ENCODE measurements around the gene OR6J1. TPM values are rescaled to one million over a fixed set of nuclear protein-coding genes. Genes with fewer than 3 reads are reported as not detected.

The OR6J1 gene
- total and polyA plus RNA-seq, 2 of the 8 experiments (the other 6 are each of a cell fraction or from before 2014, with no cell fraction given), result not detected

DNA sequence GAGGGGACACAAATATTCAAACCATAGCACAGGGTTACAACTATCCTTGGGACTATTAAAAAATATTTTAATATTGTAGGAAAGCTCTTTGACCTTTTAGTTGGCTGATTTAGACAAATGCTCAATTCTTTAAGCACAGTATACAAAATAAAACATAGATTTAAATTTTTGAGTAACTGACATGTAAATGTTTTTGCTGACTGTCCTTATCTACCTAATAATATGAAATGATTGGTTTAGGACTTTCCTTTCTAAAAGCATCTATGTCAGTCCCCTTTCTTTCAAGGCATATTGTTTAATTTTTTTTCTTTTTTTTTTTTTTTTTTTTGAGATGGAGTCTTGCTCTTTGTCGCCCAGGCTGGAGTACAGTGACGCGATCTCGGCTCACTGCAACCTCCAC lies 16.5 kb upstream of the OR6J1 start:
- 100% methylated on average over 3 of the region's 4 CpGs; no CpG with 5 or more reads in 1 of the 2 experiments for WGBS, 2 experiments (ENCODE audit: extremely low coverage in 1 of 2, insufficient coverage in 1 of 2, insufficient read length in 1 of 2, insufficient replicate concordance in 2 of 2, low coverage in 1 of 2, low lambda C conversion rate in 2 of 2, missing lambda C conversion rate in 1 of 2)
- Histone ChIP-seq H3K23ac (ENCODE audit: insufficient read length) (no peak overlapping the region), H2AFZ (ENCODE audit: low read length) (no peak overlapping the region)

More for the DNA sequence above, 16.5 kb upstream of the OR6J1 start:
- H2BK15ac ChIP-seq (ENCODE audit: low read length), result no peak overlapping the region
- H3K4me1 ChIP-seq (replicated peaks in 1 of 4; ENCODE audit: control insufficient read depth in 3 of 4, insufficient read depth in 4 of 4, low read length in 3 of 4), result no peaks in the 10 kb centered on the region
- H3K27ac ChIP-seq (ENCODE audit: low read depth, low read length), result no peak overlapping the region
- CTCF ChIA-PET (ENCODE audit: partially characterized antibody), result interaction anchor here (1.2 to 2.5 kb wide), 10 partner anchors 11 to 239 kb away, joined by 3 to 10 read pairs (median 6); partner anchors contain the start of gene OXA1L
- H3K9ac ChIP-seq (replicated peaks in 1 of 4; ENCODE audit: extremely low read depth in 1 of 4, low read depth in 3 of 4, low read length in 3 of 4), result no peak overlapping the region
- H3K23me2 ChIP-seq (ENCODE audit: low read depth, low read length), result no peaks in the 10 kb centered on the region
- no peak overlapping the region for H2AK5ac ChIP-seq (ENCODE audit: low read depth, low read length)
- POLR2A ChIA-PET (ENCODE audit: partially characterized antibody), result no interaction called here
- no peak overlapping the region for H3K4ac ChIP-seq (replicated peaks; ENCODE audit: insufficient read length, low read depth, low read length)
- no peak overlapping the region for H2BK5ac ChIP-seq (ENCODE audit: low read depth, low read length)
- no peak overlapping the region for H3K4me3 ChIP-seq (ENCODE audit: extremely low read depth in 1 of 4, insufficient read depth in 2 of 4, low read depth in 3 of 4, low read length in 4 of 4)
- H3K27me3 ChIP-seq (replicated peaks in 1 of 4; ENCODE audit: control insufficient read depth in 3 of 4, extremely low read depth in 1 of 4, insufficient read depth in 3 of 4, low read length in 3 of 4), result 0 out of 7 replicates have a peak, but pooled peaks cover 0 to 2% (median 0%) of the 10 kb centered on the region in 4 experiments
- DNase-seq (ENCODE audit: low read depth in 1 of 2, low spot score in 2 of 2) (no peak), FAIRE-seq (no peak)
- H2BK20ac ChIP-seq (ENCODE audit: low read length), result no peak overlapping the region
- H3K9me3 ChIP-seq (ENCODE audit: insufficient read depth in 2 of 2, low read depth in 1 of 2, low read length in 1 of 2), result no peaks in the 10 kb centered on the region
- no peak overlapping the region for H3K14ac ChIP-seq (ENCODE audit: insufficient read length)
- no peak overlapping the region for H4K8ac ChIP-seq (ENCODE audit: extremely low read depth, insufficient read depth, low read length)
- H3K79me2 ChIP-seq (ENCODE audit: control insufficient read depth in 1 of 2, insufficient read depth in 2 of 2, low read length in 2 of 2), result no peaks in the 10 kb centered on the region
- no peak overlapping the region for H3K18ac ChIP-seq (ENCODE audit: extremely low read depth, low read length)
- no peaks in the 10 kb centered on the region for H4K20me1 ChIP-seq (replicated peaks in 1 of 2; ENCODE audit: control insufficient read depth in 1 of 2, insufficient read depth in 2 of 2, low read length in 2 of 2)
- no peak overlapping the region for H4K91ac ChIP-seq (replicated peaks; ENCODE audit: insufficient read length, low read length)
- H3K36me3 ChIP-seq (ENCODE audit: control insufficient read depth in 2 of 4, insufficient read depth in 4 of 4, low read length in 3 of 4), result no peaks in the 10 kb centered on the region
- no peaks in the 10 kb centered on the region for H3K79me1 ChIP-seq (ENCODE audit: low read depth, low read length)
- H3K4me2 ChIP-seq (ENCODE audit: insufficient read depth in 1 of 2, low read depth in 2 of 2, low read length in 2 of 2), result no peak overlapping the region
- H4K5ac ChIP-seq (ENCODE audit: insufficient read length, low read depth, low read length), result no peak overlapping the region
- H3K56ac ChIP-seq (replicated peaks; ENCODE audit: insufficient read length, low read depth, low read length), result no peak overlapping the region
- H2BK120ac ChIP-seq (replicated peaks; ENCODE audit: low read depth, low read length), result no peak overlapping the region
- TF ChIP-seq CTBP2 (IDR thresholded peaks at IDR 0.05; ENCODE audit: borderline replicate concordance, insufficient read depth, insufficient read length, low read length), result no peak
- H2BK12ac ChIP-seq (ENCODE audit: low read depth, low read length), result no peak overlapping the region
